GM19099 (cell line): ENCODE results near the gene REEP3.

ENCODE experiments used
- POLR2A ChIP-seq: IDR thresholded peaks from 3 replicates; pipeline ENCODE4 v1.6.1; 2011; ENCODE audit warnings: low read depth; ENCODE audit not compliant: insufficient read length; ENCODE audit errors: extremely low read depth

Gene REEP3

GRCh38 chr10:63562391-63562790 is 41.2 kb downstream of the REEP3 start:
- TF ChIP-seq POLR2A: no peak

GRCh38 chr10:63562857-63563256 is 41.7 kb downstream of the REEP3 start:
- no peak for TF ChIP-seq POLR2A

GRCh38 chr10:63563623-63564022 is 42.4 kb downstream of the REEP3 start:
- TF ChIP-seq POLR2A: no peak

- TF ChIP-seq POLR2A: no peak
Observed at GRCh38 chr10:63573068-63573697, 52.0 kb downstream of the REEP3 start.

GRCh38 chr10:63574011-63574410 is 52.8 kb downstream of the REEP3 start:
- TF ChIP-seq POLR2A: no peak

- TF ChIP-seq POLR2A: no peak
Observed at GRCh38 chr10:63576501-63576900, 55.3 kb downstream of the REEP3 start.

- no peak for TF ChIP-seq POLR2A
Observed at GRCh38 chr10:63578501-63578900, 57.3 kb downstream of the REEP3 start.

GRCh38 chr10:63579371-63580014 is 58.3 kb downstream of the REEP3 start:
- TF ChIP-seq POLR2A: no peak

GRCh38 chr10:63582690-63583089 is 61.5 kb downstream of the REEP3 start:
- no peak for TF ChIP-seq POLR2A

- TF ChIP-seq POLR2A: no peak
Observed at GRCh38 chr10:63583397-63583796, 62.2 kb downstream of the REEP3 start.

- TF ChIP-seq POLR2A: no peak
Observed at GRCh38 chr10:63583909-63584724, 62.9 kb downstream of the REEP3 start.

- TF ChIP-seq POLR2A: no peak
Observed at GRCh38 chr10:63584725-63585035, 63.5 kb downstream of the REEP3 start.

GRCh38 chr10:63585041-63585440 is 63.8 kb downstream of the REEP3 start:
- no peak for TF ChIP-seq POLR2A

- no peak for TF ChIP-seq POLR2A
Observed at GRCh38 chr10:63586043-63586442, 64.8 kb downstream of the REEP3 start.

GRCh38 chr10:63587191-63587590 is 66.0 kb downstream of the REEP3 start:
- TF ChIP-seq POLR2A: no peak

GRCh38 chr10:63588436-63589167 is 67.4 kb downstream of the REEP3 start:
- TF ChIP-seq POLR2A: no peak
